Measurements from ENCODE around the gene AGPAT4.

The AGPAT4 gene

GRCh38 chr6:161239001-161239400 is 34.9 kb downstream of the AGPAT4 start:
- Histone ChIP-seq H3K27me3 (replicated peaks) (no peaks in the 10 kb centered on the region), H3K36me3 (replicated peaks) (no peaks in the 10 kb centered on the region), H3K4me3 (ENCODE audit: low read depth, low read length) (no peak overlapping the region), H3K27ac (no peak overlapping the region)
- no peak for TF ChIP-seq CTCF (IDR thresholded peaks at IDR 0.05; ENCODE audit: low read depth, low read length, missing control alignments)
- DNase-seq: no peak
- in situ Hi-C loops (cut with HindIII; ENCODE audit: low pct_ligation_motif_present, low sequenced_read_pairs): no loop called here

GRCh38 chr6:161238500-161238899 is 35.4 kb downstream of the AGPAT4 start:
- H3K27me3 ChIP-seq (replicated peaks): no peaks in the 10 kb centered on the region
- in situ Hi-C loops (cut with HindIII; ENCODE audit: low pct_ligation_motif_present, low sequenced_read_pairs): no loop called here
- no peak for DNase-seq
- no peaks in the 10 kb centered on the region for H3K36me3 ChIP-seq (replicated peaks)
- no peak for TF ChIP-seq CTCF (IDR thresholded peaks at IDR 0.05; ENCODE audit: low read depth, low read length, missing control alignments)
- H3K27ac ChIP-seq: no peak overlapping the region
- H3K4me3 ChIP-seq (ENCODE audit: low read depth, low read length): no peak overlapping the region

- DNase-seq: no peak
- Histone ChIP-seq H3K27me3 (replicated peaks) (no peaks in the 10 kb centered on the region), H3K4me3 (ENCODE audit: low read depth, low read length) (no peak overlapping the region), H3K27ac (no peak overlapping the region), H3K36me3 (replicated peaks) (no peaks in the 10 kb centered on the region)
- in situ Hi-C loops (cut with HindIII; ENCODE audit: low pct_ligation_motif_present, low sequenced_read_pairs): no loop called here
- no peak for TF ChIP-seq CTCF (IDR thresholded peaks at IDR 0.05; ENCODE audit: low read depth, low read length, missing control alignments)
Observed at GRCh38 chr6:161238081-161238480, 35.8 kb downstream of the AGPAT4 start.

GRCh38 chr6:161237176-161237575 is 36.7 kb downstream of the AGPAT4 start:
- no peak for TF ChIP-seq CTCF (IDR thresholded peaks at IDR 0.05; ENCODE audit: low read depth, low read length, missing control alignments)
- Histone ChIP-seq H3K4me3 (ENCODE audit: low read depth, low read length) (no peak overlapping the region), H3K27me3 (replicated peaks) (no peaks in the 10 kb centered on the region), H3K36me3 (replicated peaks) (no peaks in the 10 kb centered on the region), H3K27ac (no peak overlapping the region)
- in situ Hi-C loops (cut with HindIII; ENCODE audit: low pct_ligation_motif_present, low sequenced_read_pairs): no loop called here
- DNase-seq: no peak

GRCh38 chr6:161235776-161236633 is 37.9 kb downstream of the AGPAT4 start:
- peaks cover 3% of the 10 kb centered on the region for H3K36me3 ChIP-seq (replicated peaks)
- in situ Hi-C loops (cut with HindIII; ENCODE audit: low pct_ligation_motif_present, low sequenced_read_pairs): no loop called here
- no peak overlapping the region for H3K27ac ChIP-seq
- no peaks in the 10 kb centered on the region for H3K27me3 ChIP-seq (replicated peaks)
- DNase-seq: no peak
- H3K4me3 ChIP-seq (ENCODE audit: low read depth, low read length): no peak overlapping the region
- TF ChIP-seq CTCF (IDR thresholded peaks at IDR 0.05; ENCODE audit: low read depth, low read length, missing control alignments): no peak
